ENCODE data around the gene WDR75.
A peak's percentile ranks its signal among the peaks of the same experiment; 100 is the strongest.
"Not testable (repeated sequence)": the region's sequence is repeated elsewhere in the genome, so short reads cannot be mapped to it uniquely, and the experiment has no call there.

WDR75 gene

DNA sequence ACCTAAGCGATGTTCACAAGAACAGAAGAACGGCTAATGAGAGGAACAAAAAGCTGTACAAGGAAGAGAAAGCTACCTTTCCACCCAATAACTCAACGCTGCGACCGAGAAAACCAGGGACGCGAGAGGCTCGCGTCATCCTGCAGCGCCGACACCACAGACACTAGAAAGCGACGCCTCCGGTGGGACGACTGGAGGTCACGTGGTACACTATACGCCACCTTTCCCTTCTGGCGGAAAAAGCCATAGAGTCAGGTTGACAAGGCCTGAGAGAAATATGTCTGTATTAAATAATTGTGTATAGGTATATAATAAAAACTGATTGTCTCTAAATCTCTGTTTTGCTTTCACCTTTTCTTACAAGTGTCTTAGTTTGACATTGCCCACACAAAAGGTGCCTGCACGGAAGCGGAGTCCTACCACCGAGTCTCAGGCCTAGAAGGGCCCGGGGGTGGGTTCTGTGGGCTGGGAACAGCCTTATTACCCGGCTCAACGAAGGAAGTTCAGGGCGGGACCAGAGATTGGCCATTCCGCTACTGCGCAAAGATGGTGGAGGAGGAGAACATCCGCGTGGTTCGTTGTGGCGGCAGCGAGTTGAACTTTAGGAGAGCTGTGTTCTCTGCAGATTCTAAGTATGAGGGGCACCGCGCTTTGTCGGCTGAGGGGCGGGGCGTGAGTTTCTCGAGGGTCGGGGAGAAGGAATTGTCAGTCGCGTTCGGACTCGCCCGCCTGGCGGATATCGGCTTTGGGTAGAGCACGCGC is at the start of gene WDR75:
Gene WDR75 (plus strand): TSS at position 528 of the 762 bp plus-strand sequence. CDS start 19 bp downstream, at position 547.
- peak; percentile 74 for DNase-seq (ENCODE audit: low read depth)

DNA sequence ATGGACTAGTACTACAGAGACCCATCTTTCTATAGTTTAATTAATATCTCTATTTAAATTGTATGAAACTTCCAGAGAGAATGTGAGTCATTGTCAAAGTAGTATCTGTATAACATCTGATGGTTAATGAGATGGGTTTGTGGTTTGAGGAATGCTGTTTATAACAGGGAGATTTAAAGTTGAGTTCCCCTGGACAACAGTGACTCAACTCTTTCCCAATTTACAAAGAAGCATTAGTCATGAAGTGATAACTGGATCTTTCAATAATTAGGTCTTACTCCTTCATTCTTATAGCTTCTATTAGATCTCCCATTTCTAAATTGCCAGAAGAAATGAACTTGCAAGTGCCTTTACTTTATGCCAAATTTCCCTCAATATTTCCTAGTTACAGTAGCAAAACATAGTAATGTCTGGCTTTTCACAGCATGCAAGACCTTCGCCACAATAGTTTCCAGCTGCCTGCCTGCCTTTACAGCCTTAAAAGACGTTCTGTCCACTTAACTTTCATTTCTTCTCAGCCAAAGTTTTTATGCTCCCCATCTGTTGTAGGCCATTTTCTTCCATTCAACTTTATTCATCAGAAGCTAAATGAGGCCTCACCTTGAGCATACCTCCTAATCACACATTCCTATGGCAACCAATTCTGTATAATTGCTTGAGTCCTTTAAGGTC is 47.7 kb upstream of the WDR75 start:
- DNase-seq (ENCODE audit: low read depth) = peak; percentile 95

- DNase-seq (ENCODE audit: low read depth) = no peak
These were observed 46.7 kb upstream of the WDR75 start for GRCh38 chr2:189394525-189394924.

GRCh38 chr2:189402932-189403331 is 38.3 kb upstream of the WDR75 start:
- no peak for DNase-seq (ENCODE audit: low read depth)

DNA sequence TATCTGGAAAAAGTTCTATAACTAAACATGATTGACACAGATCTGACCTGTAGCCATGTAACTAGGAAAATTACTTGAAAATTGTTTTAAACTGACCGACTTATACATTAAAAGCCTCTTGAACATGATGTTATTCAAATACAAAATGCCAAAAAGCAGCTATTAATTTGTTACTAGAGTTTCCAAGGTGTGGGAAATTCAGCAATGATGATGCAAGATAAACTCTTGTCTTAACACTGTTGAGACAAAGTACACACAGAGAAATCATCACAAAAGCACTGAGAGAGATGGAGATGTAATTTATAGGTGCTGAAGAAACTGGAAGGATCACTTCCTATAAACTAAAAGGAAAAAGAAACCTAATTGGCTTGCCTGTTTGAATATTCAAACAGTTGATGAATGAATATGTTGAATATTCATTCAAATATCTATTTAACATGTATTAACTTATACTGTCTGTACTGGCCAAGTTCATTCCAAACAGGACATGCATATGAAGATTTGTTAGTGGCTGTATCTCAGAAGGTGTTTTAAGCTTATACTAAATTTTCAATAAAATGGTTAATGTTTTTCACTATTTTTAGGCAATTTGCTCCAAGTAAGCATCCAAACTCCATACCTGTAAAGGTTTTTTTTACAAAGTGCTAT is 34.6 kb upstream of the WDR75 start:
- no peak for DNase-seq (ENCODE audit: low read depth)

- DNase-seq (ENCODE audit: low read depth) = no peak
These were observed 33.7 kb upstream of the WDR75 start for GRCh38 chr2:189407281-189408209.

GRCh38 chr2:189408294-189408693 is 33.0 kb upstream of the WDR75 start:
- DNase-seq (ENCODE audit: low read depth) = no peak

DNA sequence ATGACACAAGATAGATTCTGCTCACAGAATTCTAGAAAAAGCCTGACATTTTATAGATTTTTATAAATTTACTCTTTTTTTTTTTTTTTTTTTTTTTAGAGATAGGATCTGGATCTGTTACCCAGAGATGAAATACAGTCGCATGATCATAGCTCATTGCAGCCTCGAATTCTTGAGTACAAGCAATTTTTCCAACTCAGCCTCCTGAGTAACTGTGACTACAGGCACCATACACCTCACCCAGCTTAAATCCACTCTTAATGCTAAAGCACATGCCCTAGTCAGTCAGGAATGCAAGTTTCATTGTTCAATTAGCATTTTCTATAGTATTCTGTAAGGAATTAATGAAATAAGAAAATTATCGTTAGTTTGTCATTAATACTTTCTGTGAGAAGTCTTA is 32.1 kb upstream of the WDR75 start:
- no peak for DNase-seq (ENCODE audit: low read depth)

DNA sequence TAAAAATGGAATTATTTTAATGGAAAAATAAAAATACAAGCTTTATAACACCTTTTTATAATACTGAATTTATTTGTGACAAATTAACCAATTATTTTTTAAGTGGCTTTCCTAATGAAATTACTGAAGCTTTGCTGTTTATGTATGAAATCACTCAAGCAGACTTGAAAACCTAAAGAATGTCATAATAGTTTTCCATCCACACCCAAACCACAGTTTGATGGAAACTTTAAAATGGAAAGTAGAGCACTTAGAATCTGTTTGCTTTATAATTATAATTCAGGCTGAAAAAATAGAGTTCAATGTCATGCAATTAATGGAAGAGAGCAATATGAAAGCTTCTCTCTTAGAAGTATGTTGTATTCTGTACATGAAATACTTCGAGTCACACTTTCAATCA is 31.6 kb upstream of the WDR75 start:
- DNase-seq (ENCODE audit: low read depth) = no peak

DNA sequence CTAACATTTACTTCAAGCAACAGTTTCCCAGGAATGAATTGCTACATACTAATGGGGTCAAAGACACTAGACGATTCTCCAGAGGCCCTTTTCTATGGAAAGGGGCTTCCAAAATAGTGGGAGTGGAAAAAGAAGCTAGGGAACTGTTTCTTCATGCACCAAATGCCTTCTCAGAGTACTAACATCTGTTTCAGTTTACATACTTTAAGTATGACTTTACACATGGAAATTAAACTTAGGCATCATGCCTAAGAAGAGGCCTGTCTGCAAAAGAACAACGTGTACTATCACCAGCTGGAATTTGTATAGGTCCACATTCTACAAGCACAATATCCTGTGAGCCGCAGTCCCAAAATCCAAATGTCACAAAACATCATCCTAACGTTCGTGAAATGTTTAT is 29.4 kb upstream of the WDR75 start:
- peak; percentile 91 for DNase-seq (ENCODE audit: low read depth)

DNA sequence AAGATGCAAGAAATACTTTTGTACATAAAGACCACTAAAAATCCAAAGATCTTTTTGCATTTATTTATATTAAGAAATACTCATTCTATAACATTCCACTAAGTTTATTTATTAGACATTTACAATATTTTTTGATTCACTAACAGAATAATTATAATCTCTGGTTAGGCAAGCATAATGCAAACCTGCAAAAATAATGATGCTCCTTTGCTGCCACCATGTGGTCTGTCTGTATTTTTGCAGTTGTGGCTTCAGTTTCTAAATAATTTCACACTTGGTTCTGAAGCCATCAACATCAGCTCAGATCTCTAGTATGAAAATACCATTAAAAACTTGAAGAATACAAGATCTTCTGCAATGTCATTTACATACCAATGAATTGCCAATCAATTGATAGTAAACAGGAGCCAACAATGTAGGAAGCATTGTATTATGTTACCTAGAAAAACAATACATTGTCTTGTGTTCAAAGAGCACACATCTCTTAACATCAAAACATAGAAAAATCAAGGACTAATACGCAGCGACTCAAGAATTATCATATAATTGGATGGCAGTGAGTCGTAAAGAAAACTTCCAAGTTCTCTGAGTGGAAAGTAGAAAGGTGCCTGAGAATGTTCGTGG is 28.8 kb upstream of the WDR75 start:
- DNase-seq (ENCODE audit: low read depth) = no peak

GRCh38 chr2:189413249-189413648 is 28.0 kb upstream of the WDR75 start:
- DNase-seq (ENCODE audit: low read depth) = no peak

DNA sequence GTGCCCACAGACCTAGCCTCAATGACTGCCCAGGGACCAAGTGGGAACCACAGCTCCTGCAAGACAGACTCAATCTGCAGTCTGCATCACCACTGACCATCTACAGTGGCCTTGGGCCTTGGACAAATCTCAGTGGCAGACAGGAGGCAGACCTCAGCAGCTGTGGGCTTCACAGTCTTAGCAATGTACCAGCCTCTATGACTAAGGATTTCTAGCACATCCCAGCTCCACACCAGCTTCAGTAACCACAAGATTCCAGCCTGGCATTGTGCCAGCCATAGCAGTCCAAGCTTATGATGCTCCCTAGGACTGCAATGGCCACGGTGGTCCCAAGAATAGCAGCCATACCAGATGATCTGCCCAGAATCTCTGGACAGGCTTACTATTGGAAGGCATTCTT is 19.6 kb upstream of the WDR75 start:
- DNase-seq (ENCODE audit: low read depth) = peak; percentile 72

- DNase-seq (ENCODE audit: low read depth) = no peak
These were observed 16.3 kb upstream of the WDR75 start for GRCh38 chr2:189424961-189425360.

- no peak for DNase-seq (ENCODE audit: low read depth)
These were observed 15.6 kb upstream of the WDR75 start for GRCh38 chr2:189425676-189426075.

- no peak for DNase-seq (ENCODE audit: low read depth)
These were observed 14.4 kb upstream of the WDR75 start for GRCh38 chr2:189426886-189427285.

DNA sequence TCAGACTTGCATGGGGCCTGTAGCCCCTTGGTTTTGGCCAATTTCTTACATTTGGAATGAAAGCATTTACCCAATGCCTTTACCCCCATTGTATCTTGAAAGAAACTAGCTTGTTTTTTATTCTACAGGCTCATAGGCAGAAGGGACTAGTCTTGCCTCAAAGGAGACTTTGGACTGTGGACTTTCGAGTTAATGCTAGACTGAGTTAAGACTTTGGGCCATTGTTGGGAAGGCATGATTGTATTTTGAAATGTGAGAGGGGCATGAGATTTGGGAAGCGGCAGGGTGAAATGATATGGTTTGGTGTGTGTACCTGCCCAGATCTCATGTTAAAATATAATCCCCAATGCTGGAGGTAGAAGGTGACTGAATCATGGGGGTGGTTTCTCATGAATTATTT is 13.4 kb upstream of the WDR75 start:
- no peak for DNase-seq (ENCODE audit: low read depth)

- DNase-seq (ENCODE audit: low read depth) = not testable (repeated sequence)
These were observed 10.8 kb upstream of the WDR75 start for GRCh38 chr2:189430448-189430847.

- not testable (repeated sequence) for DNase-seq (ENCODE audit: low read depth)
These were observed 5.5 kb upstream of the WDR75 start for GRCh38 chr2:189435803-189436202.

DNA sequence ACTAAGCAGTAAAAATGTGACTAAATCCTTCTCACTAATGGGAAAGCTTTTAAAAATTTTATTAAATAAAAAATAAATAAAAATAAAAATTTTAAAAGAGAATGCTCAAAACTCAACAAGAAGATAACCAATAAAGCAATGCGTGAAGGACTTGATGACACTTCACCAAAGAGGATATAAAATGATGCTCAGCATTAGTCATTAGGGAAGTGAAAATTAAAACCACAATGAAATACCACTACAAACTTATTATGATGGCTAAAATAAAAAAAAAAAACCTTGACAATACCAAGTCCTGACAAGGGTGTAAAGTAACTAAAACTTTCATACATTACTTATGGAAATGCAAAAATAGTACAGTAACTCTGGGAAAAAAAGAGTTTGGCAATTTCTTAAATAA is 3.3 kb upstream of the WDR75 start:
- DNase-seq (ENCODE audit: low read depth) = no peak

GRCh38 chr2:189439342-189439741 is 1.9 kb upstream of the WDR75 start:
- no peak for DNase-seq (ENCODE audit: low read depth)

DNA sequence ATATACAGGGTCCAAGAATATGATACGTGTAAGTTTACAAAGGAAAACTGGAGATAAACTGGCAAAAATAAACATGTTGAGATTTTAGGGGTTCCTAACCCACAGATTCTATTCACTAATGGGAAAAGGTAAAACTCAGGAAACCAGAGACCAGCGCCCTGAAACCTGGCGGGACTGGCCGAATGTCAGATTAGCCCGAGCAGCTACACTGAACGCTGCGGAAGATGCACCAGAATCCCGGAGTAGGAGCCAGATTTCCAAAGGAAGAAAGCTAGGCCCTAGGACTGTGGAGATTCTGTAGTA is 679 bp upstream of the WDR75 start:
- DNase-seq (ENCODE audit: low read depth) = no peak

Data from non-pigmented ciliary epithelial cell (primary cell).